Epithelial cell of proximal tubule (primary cell): ENCODE measurements around the gene TMCO1. TPM values are rescaled to one million over a fixed set of nuclear protein-coding genes. Genes with fewer than 3 reads are reported as not detected.
A peak's percentile ranks its signal among the peaks of the same experiment; 100 is the strongest.
"Not testable (repeated sequence)": the region's sequence is repeated elsewhere in the genome, so short reads cannot be mapped to it uniquely, and the experiment has no call there.

Experiments
- DNase-seq: peaks from one replicate; pipeline ENCODE4 v3.0.0-alpha.2; 2011; ENCODE audit warnings: low read depth
- H3K4me3 ChIP-seq: 2 replicates; pipeline ENCODE4 v1.5.1; 2011; ENCODE audit warnings: low read depth, mild to moderate bottlenecking, low read length
- total RNA-seq: library from RNA; depleted of rRNA; stranded (reverse); fragments of >200 nt; gene quantifications from 2 replicates; pipeline ENCODE4 v1.2.3, GENCODE V29; 2015
- TF ChIP-seq, protein P1 (sequence below): conservative IDR thresholded peaks from 2 replicates; pipeline ENCODE4 v1.5.1; 2012; ENCODE audit warnings: low read depth, mild to moderate bottlenecking, low read length

Gene TMCO1
- total RNA-seq, 1 donor from 2014 or later: 84.9 TPM

DNA sequence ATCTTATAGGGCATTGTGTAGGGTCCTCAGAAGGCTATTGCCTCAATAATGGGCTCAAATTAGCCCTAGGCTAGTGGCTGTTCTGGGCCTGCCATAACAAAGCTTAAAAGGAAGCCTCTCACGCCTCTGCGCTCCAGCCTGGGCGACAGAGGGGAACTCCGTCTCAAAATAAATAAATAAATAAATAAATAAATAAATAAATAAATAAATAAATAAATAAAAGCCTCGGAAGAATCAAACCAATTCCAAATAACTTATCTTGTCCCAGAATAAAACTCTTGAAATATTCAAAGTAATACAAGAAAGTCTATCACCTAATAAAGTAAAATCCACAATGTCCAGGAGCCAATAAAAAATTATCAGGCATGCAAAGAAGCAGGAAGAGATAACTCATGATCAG, 55.9 kb downstream of the TMCO1 start:
- TF ChIP-seq, protein P1, sequence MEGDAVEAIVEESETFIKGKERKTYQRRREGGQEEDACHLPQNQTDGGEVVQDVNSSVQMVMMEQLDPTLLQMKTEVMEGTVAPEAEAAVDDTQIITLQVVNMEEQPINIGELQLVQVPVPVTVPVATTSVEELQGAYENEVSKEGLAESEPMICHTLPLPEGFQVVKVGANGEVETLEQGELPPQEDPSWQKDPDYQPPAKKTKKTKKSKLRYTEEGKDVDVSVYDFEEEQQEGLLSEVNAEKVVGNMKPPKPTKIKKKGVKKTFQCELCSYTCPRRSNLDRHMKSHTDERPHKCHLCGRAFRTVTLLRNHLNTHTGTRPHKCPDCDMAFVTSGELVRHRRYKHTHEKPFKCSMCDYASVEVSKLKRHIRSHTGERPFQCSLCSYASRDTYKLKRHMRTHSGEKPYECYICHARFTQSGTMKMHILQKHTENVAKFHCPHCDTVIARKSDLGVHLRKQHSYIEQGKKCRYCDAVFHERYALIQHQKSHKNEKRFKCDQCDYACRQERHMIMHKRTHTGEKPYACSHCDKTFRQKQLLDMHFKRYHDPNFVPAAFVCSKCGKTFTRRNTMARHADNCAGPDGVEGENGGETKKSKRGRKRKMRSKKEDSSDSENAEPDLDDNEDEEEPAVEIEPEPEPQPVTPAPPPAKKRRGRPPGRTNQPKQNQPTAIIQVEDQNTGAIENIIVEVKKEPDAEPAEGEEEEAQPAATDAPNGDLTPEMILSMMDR: no peak
- H3K4me3 ChIP-seq: no peak overlapping the region
- DNase-seq: no peak

DNA sequence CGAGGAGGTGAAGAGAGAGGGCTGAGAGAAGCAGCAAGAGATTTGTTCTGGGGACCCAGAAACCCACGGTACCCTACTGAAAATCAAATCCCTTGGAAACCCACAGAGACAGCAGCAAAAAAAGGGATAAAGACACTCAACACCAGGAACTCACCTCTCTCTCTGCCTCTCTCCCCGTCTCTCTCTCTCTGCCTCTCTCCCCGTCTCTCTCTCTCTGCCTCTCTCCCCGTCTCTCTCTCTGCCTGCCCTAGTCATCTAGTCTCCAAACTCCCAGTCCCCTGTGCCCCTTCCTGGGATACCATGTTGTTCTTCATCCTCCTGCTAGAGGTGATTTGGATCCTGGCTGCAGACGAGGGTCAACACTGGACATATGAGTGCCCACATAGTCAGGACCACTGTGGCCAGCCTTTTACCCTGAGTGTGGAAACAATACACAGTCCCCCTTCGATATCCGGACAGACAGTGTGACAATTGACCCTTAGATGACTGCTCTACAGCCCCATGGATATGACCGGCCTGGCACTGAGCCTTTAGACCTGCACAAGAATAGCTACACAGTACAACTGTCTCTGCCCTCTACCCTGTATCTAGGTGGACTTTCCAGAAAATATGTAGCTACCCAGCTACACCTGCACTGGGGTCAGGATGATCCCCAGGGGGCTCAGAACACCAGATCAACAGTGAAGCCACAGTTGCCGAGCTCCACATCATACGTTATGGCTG, 60.5 kb downstream of the TMCO1 start:
- H3K4me3 ChIP-seq: no peak overlapping the region
- DNase-seq: no peak
- TF ChIP-seq, protein P1: no peak

DNA sequence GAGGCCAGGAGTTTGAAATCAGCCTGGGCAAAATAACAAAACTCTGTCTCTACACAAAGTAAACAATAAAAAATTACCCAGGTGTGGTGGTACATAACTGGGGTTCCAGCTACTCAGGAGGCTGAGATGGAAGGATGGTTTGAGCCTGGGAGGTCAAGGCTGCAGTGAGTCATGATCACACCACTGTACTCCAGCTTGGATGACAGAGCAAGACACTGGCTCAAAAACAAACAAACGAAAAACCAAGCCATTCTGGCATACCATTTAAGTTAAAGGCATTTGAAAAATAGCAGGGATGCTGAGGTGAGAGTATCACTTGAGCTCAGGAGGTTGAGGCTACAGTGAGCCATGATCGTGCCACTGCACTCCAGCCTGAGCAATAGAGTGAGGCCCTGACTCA, 65.0 kb downstream of the TMCO1 start:
- no peak overlapping the region for H3K4me3 ChIP-seq
- TF ChIP-seq, protein P1: no peak
- no peak for DNase-seq

DNA sequence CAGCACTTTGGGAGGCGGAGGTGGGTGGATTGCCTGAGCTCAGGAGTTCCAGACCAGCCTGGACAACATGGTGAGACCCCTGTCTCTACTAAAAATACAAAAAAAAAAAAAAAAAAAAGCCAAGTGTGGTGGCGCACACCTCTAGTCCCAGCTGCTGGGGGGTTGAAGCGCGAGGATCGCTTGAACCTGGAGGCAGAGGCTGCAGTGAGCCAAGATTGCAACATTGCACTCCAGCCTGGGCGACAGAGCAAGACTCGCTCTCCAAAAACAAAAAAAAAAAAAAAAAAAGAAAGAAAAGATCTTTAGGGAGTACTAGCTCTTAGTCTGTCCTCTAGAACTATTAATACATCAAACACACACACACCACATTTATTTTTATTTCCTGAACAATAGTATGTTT, 66.7 kb downstream of the TMCO1 start:
- not testable (repeated sequence) for DNase-seq, H3K4me3 ChIP-seq

DNA sequence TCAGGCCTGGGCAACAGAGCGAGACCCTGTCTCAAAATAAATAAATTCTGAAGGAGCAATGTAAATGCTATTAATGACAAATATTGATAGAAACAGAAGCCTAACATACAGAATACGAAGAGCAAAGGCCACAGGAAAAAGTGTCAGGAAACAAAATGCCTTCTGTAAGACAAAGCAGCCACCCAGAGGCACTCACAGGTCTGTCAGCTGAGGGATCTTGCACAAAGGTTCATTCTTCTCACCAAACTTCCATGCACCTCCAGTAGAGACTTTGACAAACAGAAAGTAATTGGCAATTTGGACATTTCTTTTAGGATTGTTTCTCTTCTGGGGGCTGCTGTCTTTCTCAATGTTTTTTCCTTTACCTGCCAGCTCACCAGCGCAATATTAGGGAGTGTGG, 69.1 kb downstream of the TMCO1 start:
- H3K4me3 ChIP-seq: no peak overlapping the region

DNA sequence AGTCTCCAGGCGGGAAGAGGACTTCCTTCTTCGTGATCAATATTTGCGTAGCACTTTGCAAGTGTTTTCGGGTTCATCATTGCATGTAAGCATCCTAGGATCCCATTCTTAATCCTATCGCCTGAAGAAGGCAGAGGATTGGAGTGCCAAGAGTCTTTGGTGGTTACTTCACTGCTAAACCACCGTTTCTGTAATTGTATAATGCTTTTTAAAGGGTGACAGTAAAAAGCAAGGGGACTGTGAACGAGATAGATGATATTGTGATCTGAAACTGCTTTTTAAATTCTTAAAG, 70.0 kb downstream of the TMCO1 start:
- peak overlapping the region; percentile 91 for H3K4me3 ChIP-seq
- no peak for DNase-seq
- TF ChIP-seq, protein P1: no peak

More for the DNA sequence above, 69.1 kb downstream of the TMCO1 start:
- TF ChIP-seq, protein P1: no peak
- no peak for DNase-seq

DNA sequence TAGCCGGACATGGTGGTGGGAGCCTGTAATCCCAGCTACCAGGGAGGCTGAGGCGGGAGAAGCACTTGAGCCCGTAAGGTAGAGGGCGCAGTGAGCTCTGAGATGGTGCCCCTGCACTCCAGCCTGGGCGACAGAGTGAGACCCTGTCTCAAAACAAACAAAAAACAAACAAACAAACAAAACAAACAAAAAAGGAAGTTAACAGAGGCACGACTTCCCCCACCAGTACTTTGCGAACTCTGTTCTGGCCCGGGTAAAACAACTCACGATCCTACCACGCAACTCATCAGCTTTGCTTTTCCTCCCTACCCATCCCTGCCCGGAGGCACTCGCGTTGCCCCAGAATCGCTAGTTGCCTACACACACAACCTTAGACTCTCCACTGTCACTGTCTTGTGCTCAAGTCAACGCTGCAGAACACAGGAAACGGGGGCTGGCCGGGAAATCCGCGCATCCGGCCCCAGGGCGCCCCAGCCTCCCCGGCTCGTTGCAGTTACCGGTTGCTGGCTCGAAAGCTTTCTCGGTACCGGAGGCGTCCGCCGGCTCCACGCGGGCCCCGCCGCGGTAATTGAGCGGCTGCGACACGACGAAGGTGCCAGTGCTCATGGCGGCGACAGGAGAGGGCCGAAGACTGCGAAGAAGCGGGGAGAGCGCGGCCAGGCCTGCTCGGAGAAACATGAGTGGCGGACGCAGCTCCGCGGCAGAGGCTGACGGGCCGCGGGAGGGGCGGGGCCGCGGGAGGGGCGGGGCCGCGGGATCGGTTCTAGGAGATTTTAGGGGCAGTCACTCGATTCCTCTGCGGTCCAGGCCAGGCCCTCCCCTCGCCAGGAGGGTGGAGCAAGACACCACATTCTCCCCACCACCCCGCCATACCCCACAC, 70.5 kb downstream of the TMCO1 start, which contains the start of gene ALDH9A1:
Gene ALDH9A1 (minus strand): TSS at position 682 of the 880 bp plus-strand sequence. CDS start 4 bp downstream, at position 678.
- H3K4me3 ChIP-seq: peak within 1 kb of the TSS; percentile 91
- DNase-seq: no peak
- TF ChIP-seq, protein P1: peak; percentile 41
